Smooth muscle cell (in vitro differentiated cells): ENCODE data around the gene GLB1L. TPM values are rescaled to one million over a fixed set of nuclear protein-coding genes. Genes with fewer than 3 reads are reported as not detected.

Source experiments
- DNase-seq: peaks from one replicate; lab custom pipeline; 2025; ENCODE audit not compliant: unreplicated experiment; lab: John Stamatoyannopoulos, UW
- H2AFZ ChIP-seq: fragments of 200-600 bp; sonication (generic); 2 replicates; pipeline ENCODE4 v1.6.0; 2016; ENCODE audit warnings: antibody characterized with exemption, low read depth, mild to moderate bottlenecking
- H3F3A ChIP-seq: fragments of 200-600 bp; sonication (generic); 2 replicates; pipeline ENCODE4 v1.6.0; 2017; ENCODE audit warnings: antibody characterized with exemption, low read depth
- H3K27ac ChIP-seq: fragments of 200-600 bp; sonication (generic); 2 replicates; pipeline ENCODE4 v1.5.1; 2016; ENCODE audit warnings: low read depth, mild to moderate bottlenecking
- H3K27me3 ChIP-seq: fragments of 200-600 bp; sonication (generic); 2 replicates; pipeline ENCODE4 v1.6.1; 2016; ENCODE audit warnings: low read depth, mild to moderate bottlenecking
- H3K36me3 ChIP-seq: fragments of 200-600 bp; sonication (generic); 2 replicates; pipeline ENCODE4 v1.5.1; 2016; ENCODE audit warnings: low read depth
- H3K4me1 ChIP-seq: fragments of 200-600 bp; sonication (generic); 2 replicates; pipeline ENCODE4 v1.5.1; 2016; ENCODE audit warnings: low read depth
- H3K4me2 ChIP-seq: fragments of 200-600 bp; sonication (generic); 2 replicates; pipeline ENCODE4 v1.6.0; 2016; ENCODE audit warnings: mild to moderate bottlenecking
- H3K4me3 ChIP-seq: fragments of 200-600 bp; sonication (generic); 2 replicates; pipeline ENCODE4 v1.5.1; 2016; ENCODE audit warnings: mild to moderate bottlenecking
- H3K79me2 ChIP-seq: fragments of 200-600 bp; sonication (generic); 2 replicates; pipeline ENCODE4 v1.6.0; 2016; ENCODE audit warnings: low read depth, mild to moderate bottlenecking
- H3K9ac ChIP-seq: fragments of 200-600 bp; sonication (generic); 2 replicates; pipeline ENCODE4 v1.6.0; 2016; ENCODE audit warnings: low read depth
- H3K9me3 ChIP-seq: fragments of 200-600 bp; sonication (generic); replicated peaks from 2 replicates; pipeline ENCODE4 v1.5.1; 2016; ENCODE audit warnings: low read depth
- H4K20me1 ChIP-seq: fragments of 200-600 bp; sonication (generic); 2 replicates; pipeline ENCODE4 v1.6.0; 2016; ENCODE audit warnings: low read depth
- CTCF ChIP-seq: fragments of 200-600 bp; sonication (generic); IDR thresholded peaks from 2 replicates; pipeline ENCODE4 v1.5.1; 2017; ENCODE audit warnings: borderline replicate concordance, mild to moderate bottlenecking, antibody characterized with exemption; ENCODE audit not compliant: insufficient read depth, poor library complexity, severe bottlenecking
- WGBS: methylation state at CpG from one replicate; pipeline ENCODE4 v1.1.7; 2016; ENCODE audit warnings: low lambda C conversion rate; 5-methylcytosine and 5-hydroxymethylcytosine counted together
- polyA plus RNA-seq: library from polyadenylated mRNA; unstranded; fragments of >200 nt; fragmentation: Nextera tagmentation; extraction: Ambion mirVana; gene quantifications from 2 replicates; pipeline ENCODE4 v1.2.1, GENCODE V29; 2016
- total RNA-seq: library from RNA; depleted of rRNA; stranded (reverse); fragments of >200 nt; gene quantifications from 2 replicates; pipeline ENCODE4 v1.2.3, GENCODE V29; 2014

GLB1L gene
- total and polyA plus RNA-seq, 2 experiments from 2014 or later, result 4.1 to 26.4 TPM

GRCh38 chr2:219207134-219207883, 37.9 kb downstream of the GLB1L start:
- H4K20me1 ChIP-seq, result no peaks in the 10 kb centered on the region
- no peaks in the 10 kb centered on the region for H3K79me2 ChIP-seq
- H2AFZ ChIP-seq, result no peak overlapping the region
- no peaks in the 10 kb centered on the region for H3K4me1 ChIP-seq
- 45% methylated on average over 14 of the region's 22 CpGs for WGBS
- no peaks in the 10 kb centered on the region for H3K9me3 ChIP-seq
- DNase-seq, result no peak
- no peaks in the 10 kb centered on the region for H3K27me3 ChIP-seq
- no peaks in the 10 kb centered on the region for H3K36me3 ChIP-seq
- peak overlapping the region; percentile 81 for H3K4me2 ChIP-seq
- peak overlapping the region; percentile 96 for H3K4me3 ChIP-seq
- no peak for TF ChIP-seq CTCF
- H3F3A ChIP-seq, result peaks cover 5% of the 10 kb centered on the region
- H3K9ac ChIP-seq, result peak overlapping the region; percentile 80
- H3K27ac ChIP-seq, result peak overlapping the region; percentile 87

- H3K4me1 ChIP-seq, result no peaks in the 10 kb centered on the region
- H3F3A ChIP-seq, result peaks cover 5% of the 10 kb centered on the region
- no peaks in the 10 kb centered on the region for H4K20me1 ChIP-seq
- no peaks in the 10 kb centered on the region for H3K36me3 ChIP-seq
- TF ChIP-seq CTCF, result no peak
- peak within 1 kb of the TSS; percentile 96 for H3K4me3 ChIP-seq
- no peaks in the 10 kb centered on the region for H3K27me3 ChIP-seq
- H2AFZ ChIP-seq, result peak within 1 kb of the TSS; percentile 63
- WGBS, result 1% methylated on average over 60 of the region's 76 CpGs
- H3K9me3 ChIP-seq, result no peaks in the 10 kb centered on the region
- DNase-seq, result peak; percentile 99
- peak within 1 kb of the TSS; percentile 87 for H3K27ac ChIP-seq
- peak within 1 kb of the TSS; percentile 80 for H3K9ac ChIP-seq
- no peaks in the 10 kb centered on the region for H3K79me2 ChIP-seq
- peak within 1 kb of the TSS; percentile 81 for H3K4me2 ChIP-seq
Measured at GRCh38 chr2:219206328-219207133, 38.7 kb downstream of the GLB1L start, which contains the start of gene ZFAND2B. Gene ZFAND2B (plus strand): TSS chr2:219206782. CDS start chr2:219206988, 206 bp downstream.

GRCh38 chr2:219205981-219206327, 39.3 kb downstream of the GLB1L start:
- Histone ChIP-seq H3K36me3 (no peaks in the 10 kb centered on the region), H3F3A (peaks cover 5% of the 10 kb centered on the region), H3K9me3 (no peaks in the 10 kb centered on the region), H3K9ac (peak overlapping the region; percentile 80), H4K20me1 (no peaks in the 10 kb centered on the region), H3K4me1 (no peaks in the 10 kb centered on the region), H3K4me2 (peak overlapping the region; percentile 81), H3K27ac (peak overlapping the region; percentile 87), H3K27me3 (no peaks in the 10 kb centered on the region), H3K4me3 (peak overlapping the region; percentile 96), H2AFZ (peak overlapping the region; percentile 21), H3K79me2 (no peaks in the 10 kb centered on the region)
- 30% methylated on average over 7 of the region's 7 CpGs for WGBS
- TF ChIP-seq CTCF, result no peak
- no peak for DNase-seq
